Calu3 (cell line): Measurements from ENCODE around the gene CP. TPM values are rescaled to one million over a fixed set of nuclear protein-coding genes. Genes with fewer than 3 reads are reported as not detected.

Experiments
- Bru-seq: library from RNA; stranded (reverse); fragments of 400-500 nt; gene quantifications from one replicate; lab custom pipeline; 2021; lab: Mats Ljungman, UMichigan
- BruChase-seq, 2 experiments: library from RNA; stranded (reverse); fragments of 400-500 nt; gene quantifications; one replicate each; lab custom pipeline; 2021; lab: Mats Ljungman, UMichigan
- BruUV-seq: library from RNA; stranded (reverse); fragments of 400-500 nt; replicated peaks from 2 replicates; lab custom pipeline; 2021; lab: Mats Ljungman, UMichigan
- CTCF ChIA-PET: fragments of 300-600 bp; sonication (Branson Sonifier 250); formaldehyde crosslinking; loops from one replicate; lab custom pipeline; 2022; ENCODE audit warnings: antibody characterized with exemption; lab: Charles Lee
- DNase-seq: peaks from one replicate; pipeline ENCODE4 v3.0.0; 2022
- H3K27ac Mint-ChIP-seq: one replicate; pipeline ENCODE4 v1.8.0; 2022; ENCODE audit warnings: mixed read lengths; ENCODE audit not compliant: unreplicated experiment
- H3K27me3 Mint-ChIP-seq: one replicate; pipeline ENCODE4 v1.8.0; 2022; ENCODE audit warnings: mixed read lengths; ENCODE audit not compliant: unreplicated experiment
- H3K36me3 Mint-ChIP-seq: one replicate; pipeline ENCODE4 v1.8.0; 2022; ENCODE audit warnings: mild to moderate bottlenecking, moderate library complexity, mixed read lengths; ENCODE audit not compliant: insufficient read depth, unreplicated experiment
- H3K4me1 Mint-ChIP-seq: one replicate; pipeline ENCODE4 v1.8.0; 2022; ENCODE audit warnings: mild to moderate bottlenecking, low read depth, mixed read lengths; ENCODE audit not compliant: unreplicated experiment
- H3K4me3 Mint-ChIP-seq: one replicate; pipeline ENCODE4 v1.8.0; 2022; ENCODE audit warnings: mild to moderate bottlenecking, low read depth, moderate library complexity, mixed read lengths; ENCODE audit not compliant: unreplicated experiment
- H3K9me3 Mint-ChIP-seq: one replicate; pipeline ENCODE4 v1.8.0; 2022; ENCODE audit warnings: low read depth, mixed read lengths; ENCODE audit not compliant: unreplicated experiment
- intact Hi-C: fragments of 100-400 bp; cut with micrococcal nuclease; formaldehyde crosslinking; loops from one replicate; pipeline ENCODE4 v1.10.0; 2022; ENCODE audit not compliant: unreplicated experiment
- long read RNA-seq: library from polyadenylated mRNA; stranded (forward); transcript quantifications from one replicate; pipeline ENCODE4 v2.0.0, GENCODE V29; 2022
- total RNA-seq: library from RNA; stranded (reverse); gene quantifications from 2 replicates; pipeline ENCODE4 v1.2.3, GENCODE V29; 2022
- TF ChIP-seq, protein P1 (sequence below): fragments of 200-600 bp; IDR thresholded peaks from one replicate; pipeline ENCODE4 v1.8.0; 2022; ENCODE audit warnings: antibody characterized with exemption; ENCODE audit not compliant: unreplicated experiment

The CP gene
- total RNA-seq (4.0 and 5.4 TPM in 2 replicates), Bru-seq, nascent RNA (percentile 31 among the genes with signal in this experiment), BruChase-seq, experiment 1, labeled RNA remaining after a 6-hour chase (percentile 37 among the genes with signal in this experiment), BruChase-seq, experiment 2, labeled RNA remaining after a 2-hour chase (percentile 23 among the genes with signal in this experiment)
- long read RNA-seq, partial matches to known transcripts = 0 of 18 reads
- long read RNA-seq, other reads (novel, unspliced or antisense) = 18 of 18 reads

DNA sequence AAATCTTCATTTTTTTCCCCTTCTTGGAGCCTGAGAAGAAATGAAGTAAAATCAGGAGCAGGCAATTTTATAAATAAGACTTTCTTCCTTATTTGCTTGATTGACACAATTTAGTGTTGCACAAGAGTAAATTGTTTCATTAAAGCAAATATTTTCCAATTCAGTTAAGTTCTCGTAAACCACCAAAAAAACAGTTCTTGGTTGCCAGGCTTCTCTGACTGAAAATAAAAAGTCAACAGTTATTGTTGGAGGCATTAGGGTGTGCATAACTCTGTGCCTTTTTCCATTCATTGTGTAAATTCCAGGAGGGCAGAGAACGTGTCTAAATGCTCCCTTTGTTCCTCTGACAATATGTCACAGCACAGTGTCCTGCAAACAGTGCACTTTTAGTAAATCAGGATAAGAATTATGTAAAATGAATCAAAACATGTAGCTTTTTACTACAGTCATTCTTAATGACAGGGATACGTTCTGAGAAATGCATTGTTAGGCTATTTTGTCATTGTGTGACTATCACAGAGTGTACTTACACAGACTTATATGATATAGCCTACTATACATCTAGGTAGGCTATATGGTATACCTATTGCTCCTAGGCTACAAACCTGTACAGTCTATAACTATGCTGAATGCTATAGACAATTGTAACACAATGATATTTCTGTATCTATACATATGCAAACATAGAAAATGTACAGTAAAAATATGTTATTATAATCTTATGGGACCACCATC is at the start of gene CP:
CP (minus strand) TSS at position 47 of the 735 bp plus-strand sequence; CDS start at position 10, 37 bp downstream.
- CTCF ChIA-PET = interaction anchor here (0.6 kb wide), 1 partner anchor 254 kb away, joined by 4 read pairs; no protein-coding TSS in a partner anchor
- no TSS peak for BruUV-seq
- intact Hi-C loops = no loop called here
- Mint-ChIP-seq H3K36me3 (no peaks in the 10 kb centered on the region), H3K27ac (peak within 1 kb of the TSS; percentile 46), H3K4me1 (peaks cover 55% of the 10 kb centered on the region), H3K9me3 (peaks cover 2% of the 10 kb centered on the region), H3K4me3 (no peak within 1 kb of the TSS), H3K27me3 (no peaks in the 10 kb centered on the region)
- no peak for DNase-seq
- TF ChIP-seq, protein P1, sequence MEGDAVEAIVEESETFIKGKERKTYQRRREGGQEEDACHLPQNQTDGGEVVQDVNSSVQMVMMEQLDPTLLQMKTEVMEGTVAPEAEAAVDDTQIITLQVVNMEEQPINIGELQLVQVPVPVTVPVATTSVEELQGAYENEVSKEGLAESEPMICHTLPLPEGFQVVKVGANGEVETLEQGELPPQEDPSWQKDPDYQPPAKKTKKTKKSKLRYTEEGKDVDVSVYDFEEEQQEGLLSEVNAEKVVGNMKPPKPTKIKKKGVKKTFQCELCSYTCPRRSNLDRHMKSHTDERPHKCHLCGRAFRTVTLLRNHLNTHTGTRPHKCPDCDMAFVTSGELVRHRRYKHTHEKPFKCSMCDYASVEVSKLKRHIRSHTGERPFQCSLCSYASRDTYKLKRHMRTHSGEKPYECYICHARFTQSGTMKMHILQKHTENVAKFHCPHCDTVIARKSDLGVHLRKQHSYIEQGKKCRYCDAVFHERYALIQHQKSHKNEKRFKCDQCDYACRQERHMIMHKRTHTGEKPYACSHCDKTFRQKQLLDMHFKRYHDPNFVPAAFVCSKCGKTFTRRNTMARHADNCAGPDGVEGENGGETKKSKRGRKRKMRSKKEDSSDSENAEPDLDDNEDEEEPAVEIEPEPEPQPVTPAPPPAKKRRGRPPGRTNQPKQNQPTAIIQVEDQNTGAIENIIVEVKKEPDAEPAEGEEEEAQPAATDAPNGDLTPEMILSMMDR = no peak

DNA sequence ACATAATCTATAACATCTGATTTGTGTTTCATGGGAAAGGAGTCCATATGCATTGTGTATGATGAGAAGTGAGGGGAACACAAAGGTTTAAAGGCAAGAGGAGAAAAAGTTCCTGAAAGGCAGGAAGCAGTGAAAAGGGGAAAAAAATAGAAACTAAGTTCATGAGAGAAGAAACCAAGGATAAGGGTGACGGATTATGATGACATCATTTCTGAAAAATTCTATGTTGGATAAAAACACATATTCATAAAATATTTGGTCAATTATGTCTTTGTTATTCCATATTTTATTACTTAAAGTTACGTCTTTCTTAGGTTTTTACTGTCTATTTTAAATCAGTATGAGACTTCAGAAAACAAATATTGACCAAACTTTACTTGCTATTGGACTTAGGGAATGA is 48.6 kb upstream of the CP start:
- Mint-ChIP-seq H3K36me3 (no peaks in the 10 kb centered on the region), H3K27ac (no peak overlapping the region), H3K9me3 (no peaks in the 10 kb centered on the region), H3K27me3 (no peaks in the 10 kb centered on the region), H3K4me1 (peaks cover 27% of the 10 kb centered on the region), H3K4me3 (no peak overlapping the region)
- no TSS peak for BruUV-seq
- intact Hi-C loops = loop anchor here (5.0 kb wide), 1 partner anchor 68 kb away; no protein-coding TSS in a partner anchor
- TF ChIP-seq, protein P1 = no peak
- CTCF ChIA-PET = no interaction called here
- DNase-seq = no peak

DNA sequence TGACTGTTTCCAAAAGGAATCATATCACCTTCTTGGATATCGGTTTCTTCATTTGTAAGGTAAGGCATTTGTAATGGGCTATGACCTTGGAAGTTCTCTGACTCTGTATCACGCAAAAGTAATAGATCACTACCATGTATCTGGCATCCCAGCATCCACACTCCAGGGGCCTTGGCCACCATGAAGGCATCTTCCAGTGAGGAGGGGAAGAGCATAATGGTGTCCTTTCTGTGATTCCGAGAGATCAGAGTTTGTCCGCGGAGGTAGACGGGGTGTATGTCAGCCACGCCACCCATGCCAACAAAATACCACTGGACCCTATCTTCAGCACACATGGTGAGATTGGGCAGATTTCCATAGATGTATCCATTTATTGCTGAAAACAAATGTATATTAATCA is 48.1 kb upstream of the CP start:
- Mint-ChIP-seq H3K36me3 (no peaks in the 10 kb centered on the region), H3K27me3 (no peaks in the 10 kb centered on the region), H3K4me3 (no peak overlapping the region), H3K9me3 (no peaks in the 10 kb centered on the region), H3K27ac (no peak overlapping the region), H3K4me1 (peaks cover 26% of the 10 kb centered on the region)
- DNase-seq = no peak
- BruUV-seq = no TSS peak
- TF ChIP-seq, protein P1 = no peak
- CTCF ChIA-PET = no interaction called here
- intact Hi-C loops = loop anchor here (5.0 kb wide), 1 partner anchor 67 kb away; no protein-coding TSS in a partner anchor

DNA sequence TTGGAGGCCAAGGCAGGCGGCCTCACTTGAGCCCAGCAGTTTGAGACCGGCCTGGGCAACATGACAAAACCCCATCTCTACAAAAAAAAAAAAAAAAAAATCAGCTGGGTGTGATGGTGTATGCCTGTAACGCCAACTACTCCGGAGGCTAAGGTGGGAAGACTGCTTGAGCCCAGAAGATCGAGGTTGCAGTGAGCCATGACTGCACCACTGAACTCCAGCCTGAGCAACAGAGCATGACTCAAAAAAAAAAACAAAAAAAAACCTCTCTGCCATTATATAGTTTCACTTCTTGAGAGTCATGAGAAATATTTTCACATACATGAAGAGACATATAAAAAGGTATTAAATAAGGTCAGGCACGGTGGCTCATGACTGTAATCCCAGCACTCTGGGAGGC is 45.9 kb upstream of the CP start:
- TF ChIP-seq, protein P1 = no peak
- CTCF ChIA-PET = interaction anchor here (0.6 to 1.4 kb wide), 2 partner anchors 13 to 147 kb away, joined by 4 to 6 read pairs; no protein-coding TSS in a partner anchor
- Mint-ChIP-seq H3K4me3 (no peak overlapping the region), H3K27ac (no peak overlapping the region), H3K4me1 (peaks cover 14% of the 10 kb centered on the region), H3K9me3 (no peaks in the 10 kb centered on the region), H3K36me3 (no peaks in the 10 kb centered on the region), H3K27me3 (no peaks in the 10 kb centered on the region)
- intact Hi-C loops = no loop called here
- no peak for DNase-seq
- BruUV-seq = no TSS peak
